NCI-H446 treated with DMSO at 0.1 percent for 48 hours (cell line): Measurements from ENCODE around the gene LPIN3.
"Not testable (repeated sequence)": the region's sequence is repeated elsewhere in the genome, so short reads cannot be mapped to it uniquely, and the experiment has no call there.

ENCODE experiments used
- DNase-seq: peaks from one replicate; lab custom pipeline; 2025; lab: John Stamatoyannopoulos, UW

The LPIN3 gene, protein sequence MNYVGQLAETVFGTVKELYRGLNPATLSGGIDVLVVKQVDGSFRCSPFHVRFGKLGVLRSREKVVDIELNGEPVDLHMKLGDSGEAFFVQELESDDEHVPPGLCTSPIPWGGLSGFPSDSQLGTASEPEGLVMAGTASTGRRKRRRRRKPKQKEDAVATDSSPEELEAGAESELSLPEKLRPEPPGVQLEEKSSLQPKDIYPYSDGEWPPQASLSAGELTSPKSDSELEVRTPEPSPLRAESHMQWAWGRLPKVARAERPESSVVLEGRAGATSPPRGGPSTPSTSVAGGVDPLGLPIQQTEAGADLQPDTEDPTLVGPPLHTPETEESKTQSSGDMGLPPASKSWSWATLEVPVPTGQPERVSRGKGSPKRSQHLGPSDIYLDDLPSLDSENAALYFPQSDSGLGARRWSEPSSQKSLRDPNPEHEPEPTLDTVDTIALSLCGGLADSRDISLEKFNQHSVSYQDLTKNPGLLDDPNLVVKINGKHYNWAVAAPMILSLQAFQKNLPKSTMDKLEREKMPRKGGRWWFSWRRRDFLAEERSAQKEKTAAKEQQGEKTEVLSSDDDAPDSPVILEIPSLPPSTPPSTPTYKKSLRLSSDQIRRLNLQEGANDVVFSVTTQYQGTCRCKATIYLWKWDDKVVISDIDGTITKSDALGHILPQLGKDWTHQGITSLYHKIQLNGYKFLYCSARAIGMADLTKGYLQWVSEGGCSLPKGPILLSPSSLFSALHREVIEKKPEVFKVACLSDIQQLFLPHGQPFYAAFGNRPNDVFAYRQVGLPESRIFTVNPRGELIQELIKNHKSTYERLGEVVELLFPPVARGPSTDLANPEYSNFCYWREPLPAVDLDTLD

DNA sequence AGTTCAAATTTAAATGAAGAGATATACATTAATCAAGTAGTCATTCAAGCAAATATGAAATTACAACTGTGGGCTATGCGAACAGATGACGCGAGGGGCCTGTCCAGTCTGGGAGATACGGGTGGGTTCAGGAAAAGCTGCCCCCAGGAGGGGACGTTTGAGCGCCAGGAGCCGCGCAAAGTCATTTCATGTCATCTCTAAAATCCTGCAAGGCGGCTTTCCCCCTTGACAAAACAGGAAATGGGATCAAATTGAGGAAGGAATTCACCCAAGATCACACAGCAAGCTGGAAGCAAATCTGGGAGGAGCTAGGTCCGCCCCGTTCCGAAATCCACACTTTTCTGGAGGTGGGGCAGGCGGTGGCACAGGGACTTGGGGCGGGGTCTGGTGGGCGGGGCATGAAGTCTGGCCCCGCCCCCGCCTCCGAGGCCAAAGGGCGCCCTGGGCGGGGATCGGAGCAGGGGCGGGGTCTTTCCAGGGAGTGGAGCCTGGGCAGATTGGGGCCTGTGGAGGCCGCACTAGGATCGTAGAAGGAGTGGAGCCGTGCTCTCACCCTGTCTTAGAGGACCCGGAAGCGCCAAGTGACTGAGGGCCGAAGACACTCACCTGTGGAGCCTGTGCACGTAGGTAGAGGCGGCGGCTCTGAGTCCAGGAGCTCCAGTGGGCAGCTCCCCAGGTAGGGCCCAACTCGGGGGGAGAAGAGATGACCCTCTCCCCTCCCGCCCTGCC lies at the start of gene LPIN3:
TSS of gene LPIN3 (plus strand) at position 495 of the 729 bp plus-strand sequence. CDS start 4,983 bp downstream, outside the sequence.
- DNase-seq: no peak

DNA sequence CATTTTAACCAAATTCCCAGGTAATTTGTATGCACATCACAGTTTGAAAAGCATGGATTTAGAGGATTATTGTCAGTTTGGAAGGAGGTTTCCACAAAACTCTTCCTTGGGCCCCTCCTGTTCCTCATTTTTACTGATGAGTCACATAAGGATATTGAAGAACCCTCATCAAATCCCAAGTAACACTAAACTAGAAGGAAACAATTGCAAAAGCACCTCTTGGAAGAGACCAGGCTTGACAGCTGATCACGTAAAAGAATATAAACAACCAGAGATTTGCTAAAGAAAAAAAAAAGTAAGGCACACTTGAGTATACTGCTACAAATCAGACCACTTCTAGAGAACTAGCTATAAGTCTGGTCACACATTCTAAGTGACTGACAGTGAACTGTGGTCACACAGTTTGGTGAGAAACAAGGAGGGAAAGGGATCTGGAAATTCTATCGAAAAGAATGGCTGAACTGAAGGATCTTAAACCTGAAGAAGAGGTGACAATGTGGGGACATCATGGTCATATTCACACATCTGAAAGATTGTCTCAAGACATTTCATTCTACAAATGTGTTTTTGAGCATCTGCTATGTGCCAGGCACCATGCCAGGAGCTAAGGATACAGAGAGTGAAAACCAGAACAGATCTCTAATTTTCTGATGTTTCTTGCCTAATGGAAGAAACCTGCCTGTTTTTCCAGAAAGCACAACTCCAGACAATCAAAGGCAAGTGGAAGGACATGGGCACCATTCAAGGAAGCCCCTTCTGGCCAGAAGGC lies 47.2 kb upstream of the LPIN3 start:
- DNase-seq: no peak

DNA sequence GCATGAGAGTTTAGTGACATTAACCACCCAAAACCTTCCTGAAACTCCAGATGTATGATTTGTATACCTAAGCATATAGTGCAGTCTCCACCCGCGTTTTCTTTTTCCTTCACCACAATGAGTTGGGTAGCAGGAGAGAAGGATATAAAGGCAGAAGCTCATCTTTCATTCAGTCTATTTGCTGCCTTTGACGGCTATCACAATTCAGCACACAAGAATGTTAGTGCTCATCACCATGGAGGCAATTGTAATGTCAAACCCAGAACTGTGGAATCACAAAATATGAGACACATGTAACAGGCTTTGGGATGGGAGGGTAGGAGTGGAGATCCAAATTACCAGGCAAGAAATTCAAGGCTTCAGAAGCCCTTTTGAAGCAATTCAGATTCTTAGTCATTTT lies 40.7 kb upstream of the LPIN3 start:
- DNase-seq: no peak

DNA sequence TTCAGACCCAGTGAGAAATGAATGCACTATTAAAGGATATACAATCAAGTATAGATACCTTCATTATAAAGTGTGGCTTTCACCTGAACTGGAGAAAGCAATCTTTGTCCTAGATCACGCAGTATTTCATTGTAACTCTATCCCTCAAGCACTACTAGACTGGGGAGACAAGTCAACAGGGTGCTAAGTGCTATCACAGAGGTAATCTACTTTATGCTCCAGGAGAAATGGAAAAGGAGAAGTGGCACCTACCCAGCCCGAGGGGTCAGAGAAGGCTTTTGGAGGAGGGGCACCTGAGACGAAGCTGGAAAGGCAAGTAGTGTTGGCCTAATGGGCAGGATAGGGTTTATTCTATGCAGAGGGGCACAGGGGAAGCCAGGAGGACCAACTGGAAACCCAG lies 40.2 kb upstream of the LPIN3 start:
- no peak for DNase-seq

DNA sequence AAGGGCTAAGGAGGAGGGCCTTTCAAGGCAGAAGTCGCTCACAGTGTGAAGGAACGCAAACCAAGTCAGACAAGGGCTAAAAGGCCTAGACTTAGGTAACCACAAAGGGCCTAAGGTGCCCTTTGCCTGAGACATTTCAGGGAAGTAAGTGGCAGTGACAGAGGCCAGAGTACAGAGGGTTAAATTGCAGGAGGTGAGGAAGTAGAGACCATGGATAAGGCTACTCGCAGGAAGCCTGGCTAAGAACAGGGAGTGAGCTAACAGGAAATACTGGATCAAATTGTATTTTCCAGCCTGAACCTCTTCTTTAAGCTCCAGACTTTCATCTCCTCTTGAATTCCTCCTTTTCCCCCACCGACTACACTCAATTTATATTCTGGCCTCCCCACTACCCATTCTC lies 39.7 kb upstream of the LPIN3 start:
- DNase-seq: no peak

DNA sequence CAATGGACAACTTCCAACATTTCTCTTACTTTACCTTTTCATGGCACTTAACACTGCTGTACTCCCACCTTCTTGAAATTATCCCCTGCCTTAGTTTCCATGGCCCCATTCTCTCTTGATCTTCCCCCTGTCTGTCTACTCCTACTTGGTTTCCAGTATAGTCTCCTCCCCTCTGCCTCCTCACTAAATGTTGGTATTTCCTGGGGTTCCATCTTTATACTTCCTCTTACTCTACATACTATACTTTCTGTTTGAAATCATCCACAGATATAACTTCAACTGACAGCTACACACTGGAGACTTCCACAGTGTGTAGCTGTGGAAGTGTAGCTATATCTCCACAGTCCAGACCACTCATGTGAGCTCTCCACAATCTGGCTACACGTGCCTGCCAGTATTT lies 36.6 kb upstream of the LPIN3 start:
- no peak for DNase-seq

DNA sequence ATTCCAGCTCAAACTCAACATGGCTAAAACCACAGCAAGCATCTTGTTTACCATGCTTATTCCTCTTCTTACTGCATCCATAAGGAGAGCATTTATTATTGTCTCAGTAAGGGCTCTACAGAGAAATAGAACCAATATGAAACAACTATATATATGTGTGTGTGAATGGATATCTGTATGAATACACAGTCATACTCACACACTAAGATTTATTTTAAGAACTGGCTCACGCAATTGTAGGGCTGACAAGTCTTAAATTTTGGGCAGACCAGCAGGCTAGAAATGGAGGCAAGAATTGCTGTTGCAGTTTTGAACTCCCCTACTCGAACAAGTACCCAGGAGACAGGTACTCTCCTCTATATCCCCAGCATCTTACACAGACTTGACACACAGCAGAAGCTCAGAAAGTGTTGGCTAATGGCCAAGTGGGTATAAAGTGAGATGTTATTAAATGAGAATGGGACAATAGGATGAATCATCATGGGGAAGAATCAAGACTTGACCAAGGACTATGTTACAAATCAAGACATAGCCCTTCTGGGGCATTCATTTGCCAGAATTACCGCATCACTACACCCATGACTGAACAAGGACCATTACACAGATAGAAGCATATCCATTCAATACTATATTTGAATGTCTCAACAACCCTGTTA lies 36.1 kb upstream of the LPIN3 start:
- DNase-seq: no peak

DNA sequence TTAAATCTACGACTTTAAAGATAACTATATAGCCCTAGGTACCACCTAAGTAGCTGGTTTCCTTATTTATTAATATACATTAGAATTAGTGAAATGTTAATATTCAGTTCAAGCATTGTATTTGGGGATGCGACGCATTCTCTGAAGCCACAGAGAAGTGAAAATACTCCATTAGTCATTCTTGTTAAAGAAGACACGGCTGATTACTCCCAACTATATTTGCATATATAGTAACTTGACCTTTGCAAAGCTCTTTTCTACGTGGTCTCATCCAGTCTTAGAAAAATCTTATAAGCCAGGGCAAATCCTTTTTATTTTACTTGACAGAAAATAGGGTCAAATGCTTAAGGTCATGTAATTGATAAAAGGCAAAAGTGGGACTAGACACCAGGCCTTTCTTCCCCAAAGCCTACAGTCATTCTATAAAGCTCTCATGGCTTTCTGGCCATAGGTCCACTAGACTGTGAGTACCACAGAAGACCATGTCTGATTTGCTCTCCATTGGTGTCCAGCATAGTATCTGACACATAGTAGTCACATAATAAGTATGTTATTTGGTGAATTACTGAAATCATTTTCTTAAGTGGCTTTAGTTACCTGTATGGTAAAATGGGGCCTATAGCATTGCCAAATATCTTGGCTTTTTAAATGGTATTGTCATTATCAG lies 34.4 kb upstream of the LPIN3 start:
- no peak for DNase-seq

DNA sequence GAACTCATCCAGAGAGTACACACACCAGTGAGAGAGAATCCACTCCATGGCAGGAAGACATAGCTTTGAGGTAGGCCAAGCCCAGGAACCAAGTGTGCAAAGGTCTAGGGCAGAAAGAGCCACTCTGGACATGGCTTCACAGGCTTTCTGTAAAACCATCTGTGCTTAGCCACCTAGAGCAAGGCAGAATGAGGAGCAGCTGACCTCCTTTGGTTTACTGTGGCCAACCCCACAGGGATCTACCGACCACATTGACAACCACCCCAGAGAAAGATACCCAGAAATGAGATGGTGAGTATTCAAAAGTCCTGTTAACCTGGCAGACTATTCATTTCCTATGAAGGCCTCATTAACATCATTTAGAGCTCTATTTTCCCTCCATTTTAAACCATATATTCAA lies 33.6 kb upstream of the LPIN3 start:
- DNase-seq: no peak

DNA sequence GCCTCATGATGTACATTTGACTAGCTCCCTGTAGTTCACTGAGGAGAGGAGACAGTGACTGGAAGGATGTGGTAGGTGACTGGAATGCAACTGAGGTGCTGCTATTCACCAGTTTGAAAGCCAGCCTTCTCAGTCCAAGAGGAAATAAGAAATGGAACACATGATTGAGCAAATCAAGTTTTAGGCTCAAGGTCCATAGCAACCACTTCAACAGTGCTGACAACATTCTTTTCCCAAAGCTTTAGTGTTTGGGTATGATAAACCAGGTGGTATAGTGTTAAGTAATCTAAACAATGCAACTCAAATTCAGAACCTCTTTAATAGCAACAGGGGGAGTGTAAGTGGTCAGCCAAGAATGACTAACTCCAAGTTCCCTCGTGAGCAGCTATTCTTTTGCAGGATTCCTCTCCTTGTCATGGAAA lies 32.3 kb upstream of the LPIN3 start:
- DNase-seq: no peak

DNA sequence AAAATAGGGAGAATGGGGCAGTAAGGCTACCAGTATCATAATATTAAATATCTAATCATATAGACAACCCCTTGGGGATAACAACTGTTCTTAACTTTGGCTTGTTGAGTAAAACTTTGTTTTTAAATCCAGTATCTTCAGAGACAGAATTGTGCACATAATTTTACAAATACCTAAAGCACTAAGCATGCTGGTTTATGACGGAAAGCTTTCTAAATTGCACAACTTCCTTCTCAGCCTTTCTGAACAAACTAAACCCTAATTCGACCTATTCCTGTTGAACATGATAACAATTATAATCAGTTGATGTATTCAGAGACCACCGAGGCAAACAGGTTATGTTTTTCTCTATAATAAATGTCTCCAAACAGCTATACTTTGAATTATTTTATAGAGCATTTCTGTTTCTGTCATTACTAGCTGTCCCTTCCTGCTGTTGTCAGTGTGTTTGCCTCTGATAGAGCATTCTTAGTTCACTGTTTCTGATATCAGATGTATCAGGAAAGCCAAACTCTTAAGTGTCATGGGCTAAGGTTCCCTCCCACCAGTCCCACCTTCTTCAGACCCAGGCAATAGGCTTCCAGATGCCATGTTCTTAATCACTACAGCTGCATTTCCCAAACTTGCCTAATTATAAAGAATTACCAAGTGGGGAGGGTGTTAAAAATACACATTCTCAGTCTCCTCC lies 31.8 kb upstream of the LPIN3 start:
- DNase-seq: no peak

DNA sequence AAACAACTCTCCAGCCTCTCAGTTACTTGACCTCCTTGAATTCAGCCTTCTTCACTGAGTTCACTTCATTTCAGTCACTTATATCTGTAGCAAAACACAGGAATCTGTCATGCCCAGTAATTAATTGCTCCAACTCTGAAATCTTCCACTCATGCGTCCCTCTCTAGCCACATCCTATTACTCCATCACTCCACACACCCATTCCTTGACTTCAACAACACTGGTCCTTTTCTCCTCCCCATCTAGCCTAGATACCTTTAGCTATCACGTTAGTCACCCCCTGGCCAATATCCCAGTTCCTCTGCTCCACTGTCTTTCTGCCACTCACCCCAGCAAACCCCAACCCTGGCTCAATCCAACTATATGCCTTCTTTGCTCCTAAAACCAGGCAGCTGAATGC lies 30.8 kb upstream of the LPIN3 start:
- DNase-seq: no peak

DNA sequence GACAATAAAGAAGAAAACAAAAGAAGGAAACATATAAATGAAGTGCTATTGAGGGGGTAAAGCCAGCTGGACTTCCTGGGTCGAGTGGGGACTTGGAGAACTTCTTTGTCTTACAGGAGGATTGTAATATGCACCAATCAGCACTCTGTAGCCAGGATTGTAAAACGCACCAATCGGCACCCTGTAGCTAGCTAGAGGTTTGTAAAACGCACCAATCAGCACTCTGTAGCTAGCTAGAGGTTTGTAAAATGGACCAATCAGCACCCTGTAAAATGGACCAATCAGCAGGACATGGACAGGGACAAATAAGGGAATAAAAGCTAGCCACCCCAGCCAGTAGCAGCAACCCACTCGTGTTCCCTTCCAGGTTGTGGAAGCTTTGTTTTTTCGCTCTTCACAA lies 28.6 kb upstream of the LPIN3 start:
- DNase-seq: not testable (repeated sequence)

DNA sequence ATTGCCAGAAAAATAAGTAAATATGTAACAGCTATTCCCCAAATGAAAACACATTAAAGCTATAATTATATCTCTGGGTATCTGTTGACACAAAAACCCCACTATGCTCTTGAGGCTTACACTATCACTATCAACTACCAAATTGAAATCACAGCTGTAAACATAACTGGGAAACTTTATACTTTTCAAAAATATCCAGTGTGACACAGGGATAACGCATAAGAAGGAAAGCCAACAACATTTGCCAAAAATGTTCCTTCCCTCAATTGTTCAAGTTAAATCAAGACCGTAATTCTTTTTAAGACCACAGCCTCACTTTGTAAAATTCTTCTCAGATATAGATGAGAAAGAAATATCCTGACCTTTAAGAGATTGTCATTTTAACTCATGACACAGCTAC lies 26.2 kb upstream of the LPIN3 start:
- DNase-seq: no peak

DNA sequence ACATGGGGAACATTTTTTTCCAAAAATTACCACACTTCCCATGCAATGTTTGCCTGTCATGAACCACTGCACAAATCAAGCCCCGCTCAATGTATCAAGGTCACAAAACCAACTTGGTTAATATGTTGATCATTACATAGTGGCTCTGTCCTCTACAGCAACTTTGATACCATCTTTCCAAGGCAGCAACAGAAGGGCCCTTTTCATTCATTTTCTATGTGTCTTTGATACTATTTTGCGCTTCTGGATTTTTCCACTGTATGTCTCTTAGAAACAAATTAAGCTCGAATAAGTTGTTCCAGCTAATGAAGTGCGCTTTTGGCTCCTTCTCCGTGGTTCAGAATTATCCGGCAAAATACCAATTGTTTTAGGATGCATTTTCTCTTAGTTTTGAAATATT lies 24.6 kb upstream of the LPIN3 start:
- no peak for DNase-seq

DNA sequence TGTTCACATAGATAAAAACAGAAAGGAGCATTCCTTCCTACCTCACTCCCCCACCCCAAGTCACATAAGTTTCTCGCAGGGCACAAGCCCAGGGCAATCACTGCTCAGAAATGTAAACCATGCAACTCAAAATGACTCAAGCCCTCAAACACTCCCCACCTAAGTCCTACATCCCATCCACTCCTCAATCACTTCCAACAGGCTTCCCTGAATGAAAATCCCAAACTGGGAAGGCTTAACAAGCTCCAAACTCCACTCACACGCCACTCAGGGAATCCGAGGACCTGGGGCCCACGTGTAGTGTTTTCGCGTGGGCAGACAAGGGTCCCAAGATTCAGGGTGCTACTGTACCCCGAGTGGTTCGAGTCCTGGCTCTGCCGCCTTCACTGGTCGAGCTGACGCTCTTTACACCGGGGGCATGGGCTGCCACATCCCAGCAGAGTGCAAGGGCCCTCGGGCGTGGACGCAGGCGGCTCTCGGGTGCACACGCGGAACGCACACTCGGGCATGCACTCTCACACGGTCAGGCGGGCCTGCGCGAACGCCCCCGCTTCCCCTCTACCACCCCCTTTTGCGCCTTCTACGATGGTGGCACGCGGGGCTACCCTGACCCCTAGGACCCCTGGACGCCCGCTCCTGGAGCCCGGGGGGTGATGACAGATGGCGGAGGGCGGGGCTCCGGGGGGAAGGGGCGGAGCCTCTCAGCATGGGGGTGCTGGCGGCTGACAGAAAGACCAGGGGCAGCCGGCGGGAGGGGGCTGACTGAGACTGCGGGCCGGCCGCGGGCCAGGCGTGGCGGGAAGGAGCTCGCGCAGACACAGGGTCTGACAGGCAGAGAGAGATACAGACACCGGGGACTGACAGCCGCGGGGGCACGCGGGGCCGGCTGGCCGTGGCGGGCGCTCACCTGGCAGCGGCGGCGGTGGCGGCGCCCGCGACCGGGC lies 23.7 kb upstream of the LPIN3 start:
- DNase-seq: peak; percentile 28

DNA sequence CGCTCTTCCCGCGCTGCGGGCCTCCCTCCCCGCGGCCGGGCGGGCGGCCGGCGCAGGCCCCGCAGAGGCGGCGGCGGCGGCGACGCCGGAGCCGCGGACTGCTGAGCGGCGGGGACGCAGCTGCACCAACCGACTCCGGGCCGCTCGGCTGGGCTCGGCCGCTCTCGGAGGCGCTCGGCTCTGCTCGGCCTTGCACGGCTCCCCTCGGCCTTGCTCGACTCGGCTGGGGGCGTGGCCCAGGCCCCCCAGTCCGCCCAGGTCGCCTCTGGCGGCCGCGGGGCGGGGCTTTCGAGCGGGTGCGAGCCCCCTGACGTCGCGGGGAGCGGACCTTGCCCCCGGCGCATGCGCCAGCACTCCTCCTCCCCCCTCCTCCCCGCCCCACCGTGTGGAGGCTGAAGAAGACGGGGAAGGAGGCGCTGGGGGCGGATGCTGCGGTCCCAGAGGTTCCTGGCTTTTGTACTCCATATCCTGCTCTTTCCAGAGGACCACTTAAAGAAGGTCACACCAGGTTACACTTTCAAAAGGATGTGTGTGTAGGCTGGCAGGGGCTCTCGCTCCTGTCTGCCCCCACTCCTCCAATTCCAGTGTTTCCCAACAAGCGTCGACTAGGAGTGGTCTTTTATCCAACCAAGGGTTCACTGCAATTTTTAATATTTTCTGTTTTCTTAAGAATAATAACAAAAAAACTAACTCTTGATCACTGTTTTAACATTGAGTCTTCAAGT lies 22.9 kb upstream of the LPIN3 start, which contains the start of gene ZHX3:
TSS of gene ZHX3 (minus strand) at position 186 of the 725 bp plus-strand sequence. CDS start 112,815 bp downstream, outside the sequence.
- DNase-seq: peak; percentile 92

DNA sequence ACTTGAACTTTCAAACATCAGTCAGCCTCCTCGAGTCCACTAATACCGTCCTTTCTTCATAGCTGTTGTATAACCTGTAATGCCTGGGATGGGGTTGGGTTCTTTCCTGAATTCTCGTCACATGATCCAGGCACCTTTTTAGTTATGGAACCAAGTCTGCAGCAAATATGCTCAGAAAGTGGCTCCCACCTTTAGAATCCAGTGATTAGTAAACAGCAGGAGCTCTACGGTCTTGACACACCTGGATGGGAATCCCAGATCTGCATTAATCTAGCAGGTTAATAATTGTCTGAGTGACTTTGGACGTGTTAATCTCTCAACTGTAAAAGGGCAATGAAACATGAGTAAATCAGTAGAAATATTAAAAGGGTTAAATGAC lies 22.4 kb upstream of the LPIN3 start:
- DNase-seq: no peak
